ENCODE data around the gene SAP25. TPM values are rescaled to one million over a fixed set of nuclear protein-coding genes. Genes with fewer than 3 reads are reported as not detected.
"Not testable (repeated sequence)": the region's sequence is repeated elsewhere in the genome, so short reads cannot be mapped to it uniquely, and the experiment has no call there.

The SAP25 gene
- total and polyA plus RNA-seq, 2 experiments from 2014 or later, result not detected

- Histone ChIP-seq H3K9me3 (ENCODE audit: low read depth) (no peaks in the 10 kb centered on the region), H2AFZ (no peak overlapping the region), H3K9me2 (ENCODE audit: insufficient read depth) (no peaks in the 10 kb centered on the region), H3K9ac (no peak overlapping the region), H3K79me2 (ENCODE audit: insufficient read depth) (no peaks in the 10 kb centered on the region), H3K4me2 (ENCODE audit: unreplicated experiment) (no peak overlapping the region), H3K4me3 (no peak overlapping the region), H3K27ac (no peak overlapping the region), H3K27me3 (replicated peaks; ENCODE audit: insufficient read depth) (peaks cover 5% of the 10 kb centered on the region; the same call in 1 of the 2 replicates), H3K4me1 (ENCODE audit: insufficient read depth) (no peaks in the 10 kb centered on the region), H3K36me3 (ENCODE audit: low read depth) (no peaks in the 10 kb centered on the region), H3F3A (ENCODE audit: insufficient read depth) (no peaks in the 10 kb centered on the region), H4K20me1 (ENCODE audit: insufficient read depth) (no peaks in the 10 kb centered on the region)
- DNase-seq, result no peak
- in situ Hi-C loops (cut with MboI), result no loop called here
- TF ChIP-seq EZH2phosphoT487 (IDR thresholded peaks at IDR 0.05; ENCODE audit: insufficient read depth, low read depth), result no peak
- TF ChIP-seq EZH2 (IDR thresholded peaks at IDR 0.05; ENCODE audit: insufficient read depth, poor library complexity, severe bottlenecking), result no peak
- 76 to 77% methylated on average over 14 of the region's 14 CpGs for WGBS, 2 experiments (ENCODE audit: low coverage in 1 of 2, low lambda C conversion rate in 2 of 2, missing lambda C conversion rate in 2 of 2)
Observed at GRCh38 chr7:100532165-100533022, 41.3 kb downstream of the SAP25 start.

- WGBS, 2 experiments (ENCODE audit: low coverage in 1 of 2, low lambda C conversion rate in 2 of 2, missing lambda C conversion rate in 2 of 2), result 57 to 63% methylated on average over 11 to 12 of the region's 12 CpGs
Observed at GRCh38 chr7:100528108-100528866, 45.4 kb downstream of the SAP25 start.

GRCh38 chr7:100523192-100523591 lies 50.5 kb downstream of the SAP25 start:
- H3K9ac ChIP-seq; H3K4me2 ChIP-seq (ENCODE audit: unreplicated experiment); H3K4me3 ChIP-seq; DNase-seq; H3K9me3 ChIP-seq (ENCODE audit: low read depth); H3K27ac ChIP-seq; H4K20me1 ChIP-seq (ENCODE audit: insufficient read depth); H3K79me2 ChIP-seq (ENCODE audit: insufficient read depth); H2AFZ ChIP-seq; H3F3A ChIP-seq (ENCODE audit: insufficient read depth); H3K36me3 ChIP-seq (ENCODE audit: low read depth); in situ Hi-C loops (cut with MboI); H3K4me1 ChIP-seq (ENCODE audit: insufficient read depth); H3K9me2 ChIP-seq (ENCODE audit: insufficient read depth): not testable (repeated sequence)
- H3K27me3 ChIP-seq (replicated peaks; ENCODE audit: insufficient read depth), result peaks cover 29% of the 10 kb centered on the region
- 60% methylated on average over 30 of the region's 34 CpGs; no CpG with 5 or more reads in 1 of the 2 experiments for WGBS, 2 experiments (ENCODE audit: low coverage in 1 of 2, low lambda C conversion rate in 2 of 2, missing lambda C conversion rate in 2 of 2)

More at GRCh38 chr7:100528108-100528866, 45.4 kb downstream of the SAP25 start:
- H3K79me2 ChIP-seq (ENCODE audit: insufficient read depth); H3K9me3 ChIP-seq (ENCODE audit: low read depth); H3K36me3 ChIP-seq (ENCODE audit: low read depth); in situ Hi-C loops (cut with MboI); H4K20me1 ChIP-seq (ENCODE audit: insufficient read depth); H2AFZ ChIP-seq; DNase-seq; H3K27ac ChIP-seq; H3K4me2 ChIP-seq (ENCODE audit: unreplicated experiment); H3F3A ChIP-seq (ENCODE audit: insufficient read depth); H3K9me2 ChIP-seq (ENCODE audit: insufficient read depth); H3K9ac ChIP-seq; H3K4me3 ChIP-seq; H3K4me1 ChIP-seq (ENCODE audit: insufficient read depth): not testable (repeated sequence)
- H3K27me3 ChIP-seq (replicated peaks; ENCODE audit: insufficient read depth), result peaks cover 17% of the 10 kb centered on the region

Small RNA genes lying within 50 kb of the gene (small RNA-seq; reads per million reads assigned to genes)
- gene RN7SL416P (ENCODE audit: low read depth, low replicate concordance), result not detected
- not detected for gene SAP25 (ENCODE audit: low read depth, low replicate concordance)

Other genes starting within 250 kb of the SAP25 start
- 10.8 and 21.8 TPM in 2 replicates for gene PILRB, start 215.8 kb downstream of the SAP25 start, total RNA-seq (2014; rRNA removed; shearing (Covaris generic))
- 7.6 and 10.7 TPM in 2 replicates for gene PILRB, start 215.8 kb downstream of the SAP25 start, polyA plus RNA-seq (2016; fragmentation: Nextera tagmentation; extraction: Ambion mirVana)
- not detected in 2 replicates for gene PILRA, start 200.4 kb downstream of the SAP25 start, total RNA-seq (2014; rRNA removed; shearing (Covaris generic))
- 1.7 TPM in 2 replicates for gene PILRA, start 200.4 kb downstream of the SAP25 start, polyA plus RNA-seq (2016; fragmentation: Nextera tagmentation; extraction: Ambion mirVana)
- 0.89 and 1.9 TPM in 2 replicates for gene ZCWPW1, start 145.2 kb downstream of the SAP25 start, total RNA-seq (2014; rRNA removed; shearing (Covaris generic))
- 3.6 and 4.2 TPM in 2 replicates for gene ZCWPW1, start 145.2 kb downstream of the SAP25 start, polyA plus RNA-seq (2016; fragmentation: Nextera tagmentation; extraction: Ambion mirVana)
- gene MEPCE, start 144.1 kb downstream of the SAP25 start, total RNA-seq (2014; rRNA removed; shearing (Covaris generic)), result 24.2 and 27.2 TPM in 2 replicates
- 7.7 and 8.0 TPM in 2 replicates for gene MEPCE, start 144.1 kb downstream of the SAP25 start, polyA plus RNA-seq (2016; fragmentation: Nextera tagmentation; extraction: Ambion mirVana)
- 11.9 and 15.8 TPM in 2 replicates for gene PPP1R35, start 137.4 kb downstream of the SAP25 start, total RNA-seq (2014; rRNA removed; shearing (Covaris generic))
- gene PPP1R35, start 137.4 kb downstream of the SAP25 start, polyA plus RNA-seq (2016; fragmentation: Nextera tagmentation; extraction: Ambion mirVana), result 15.7 and 20.0 TPM in 2 replicates
- not detected in 2 replicates for gene SPACDR, start 109.6 kb downstream of the SAP25 start, total RNA-seq (2014; rRNA removed; shearing (Covaris generic))
- gene SPACDR, start 109.6 kb downstream of the SAP25 start, polyA plus RNA-seq (2016; fragmentation: Nextera tagmentation; extraction: Ambion mirVana), result 0.50 TPM in 1 of 2 replicates, not detected in the other
- 18.6 and 30.7 TPM in 2 replicates for gene TSC22D4, start 94.7 kb downstream of the SAP25 start, total RNA-seq (2014; rRNA removed; shearing (Covaris generic))
- 19.1 and 20.7 TPM in 2 replicates for gene TSC22D4, start 94.7 kb downstream of the SAP25 start, polyA plus RNA-seq (2016; fragmentation: Nextera tagmentation; extraction: Ambion mirVana)
- not detected in 2 replicates for gene NYAP1, start 90.0 kb downstream of the SAP25 start, total RNA-seq (2014; rRNA removed; shearing (Covaris generic))
- gene NYAP1, start 90.0 kb downstream of the SAP25 start, polyA plus RNA-seq (2016; fragmentation: Nextera tagmentation; extraction: Ambion mirVana), result not detected in 2 replicates
- gene AGFG2, start 34.7 kb downstream of the SAP25 start, total RNA-seq (2014; rRNA removed; shearing (Covaris generic)), result 4.8 and 4.9 TPM in 2 replicates
- gene AGFG2, start 34.7 kb downstream of the SAP25 start, polyA plus RNA-seq (2016; fragmentation: Nextera tagmentation; extraction: Ambion mirVana), result 6.5 and 7.3 TPM in 2 replicates
- gene LRCH4, start 12.2 kb upstream of the SAP25 start, total RNA-seq (2014; rRNA removed; shearing (Covaris generic)), result 13.6 and 29.2 TPM in 2 replicates
- gene LRCH4, start 12.2 kb upstream of the SAP25 start, polyA plus RNA-seq (2016; fragmentation: Nextera tagmentation; extraction: Ambion mirVana), result 11.0 and 12.9 TPM in 2 replicates
- 0.43 and 0.89 TPM in 2 replicates for gene FBXO24, start 12.4 kb upstream of the SAP25 start, total RNA-seq (2014; rRNA removed; shearing (Covaris generic))
- 0.11 and 0.38 TPM in 2 replicates for gene FBXO24, start 12.4 kb upstream of the SAP25 start, polyA plus RNA-seq (2016; fragmentation: Nextera tagmentation; extraction: Ambion mirVana)
- gene PCOLCE, start 28.5 kb upstream of the SAP25 start, total RNA-seq (2014; rRNA removed; shearing (Covaris generic)), result 211 and 267 TPM in 2 replicates
- gene PCOLCE, start 28.5 kb upstream of the SAP25 start, polyA plus RNA-seq (2016; fragmentation: Nextera tagmentation; extraction: Ambion mirVana), result 536 and 544 TPM in 2 replicates
- gene MOSPD3, start 38.6 kb upstream of the SAP25 start, total RNA-seq (2014; rRNA removed; shearing (Covaris generic)), result 14.0 and 17.5 TPM in 2 replicates
- gene MOSPD3, start 38.6 kb upstream of the SAP25 start, polyA plus RNA-seq (2016; fragmentation: Nextera tagmentation; extraction: Ambion mirVana), result 26.5 and 27.1 TPM in 2 replicates
- 0.11 and 0.51 TPM in 2 replicates for gene TFR2, start 67.7 kb upstream of the SAP25 start, total RNA-seq (2014; rRNA removed; shearing (Covaris generic))
- 0.28 and 0.79 TPM in 2 replicates for gene TFR2, start 67.7 kb upstream of the SAP25 start, polyA plus RNA-seq (2016; fragmentation: Nextera tagmentation; extraction: Ambion mirVana)
- gene ACTL6B, start 82.5 kb upstream of the SAP25 start, total RNA-seq (2014; rRNA removed; shearing (Covaris generic)), result not detected in 2 replicates
- gene ACTL6B, start 82.5 kb upstream of the SAP25 start, polyA plus RNA-seq (2016; fragmentation: Nextera tagmentation; extraction: Ambion mirVana), result not detected in 2 replicates
- gene GNB2, start 99.8 kb upstream of the SAP25 start, total RNA-seq (2014; rRNA removed; shearing (Covaris generic)), result 65.6 and 89.8 TPM in 2 replicates
- gene GNB2, start 99.8 kb upstream of the SAP25 start, polyA plus RNA-seq (2016; fragmentation: Nextera tagmentation; extraction: Ambion mirVana), result 130 and 132 TPM in 2 replicates
- gene GIGYF1, start 120.3 kb upstream of the SAP25 start, total RNA-seq (2014; rRNA removed; shearing (Covaris generic)), result 15.6 and 19.5 TPM in 2 replicates
- gene GIGYF1, start 120.3 kb upstream of the SAP25 start, polyA plus RNA-seq (2016; fragmentation: Nextera tagmentation; extraction: Ambion mirVana), result 6.4 and 7.4 TPM in 2 replicates
- gene POP7, start 132.2 kb upstream of the SAP25 start, total RNA-seq (2014; rRNA removed; shearing (Covaris generic)), result 31.3 and 35.2 TPM in 2 replicates
- gene POP7, start 132.2 kb upstream of the SAP25 start, polyA plus RNA-seq (2016; fragmentation: Nextera tagmentation; extraction: Ambion mirVana), result 63.4 and 67.9 TPM in 2 replicates
- not detected in 2 replicates for gene EPO, start 146.6 kb upstream of the SAP25 start, total RNA-seq (2014; rRNA removed; shearing (Covaris generic))
- gene EPO, start 146.6 kb upstream of the SAP25 start, polyA plus RNA-seq (2016; fragmentation: Nextera tagmentation; extraction: Ambion mirVana), result not detected in 2 replicates
- not detected in 2 replicates for gene ZAN, start 159.7 kb upstream of the SAP25 start, total RNA-seq (2014; rRNA removed; shearing (Covaris generic))
- not detected in 2 replicates for gene ZAN, start 159.7 kb upstream of the SAP25 start, polyA plus RNA-seq (2016; fragmentation: Nextera tagmentation; extraction: Ambion mirVana)